Measurements from ENCODE around the gene OSBPL10. TPM values are rescaled to one million over a fixed set of nuclear protein-coding genes. Genes with fewer than 3 reads are reported as not detected.

OSBPL10 gene
- total RNA-seq, 1 donor from 2014 or later = 8.4 TPM

GRCh38 chr3:31988271-31988670 is 7.2 kb upstream of the OSBPL10 start:
- no peak overlapping the region for H3K4me3 Mint-ChIP-seq
- H3K4me1 Mint-ChIP-seq = no peaks in the 10 kb centered on the region
- no peak overlapping the region for H3K4me3 ChIP-seq
- no peaks in the 10 kb centered on the region for H3K36me3 ChIP-seq
- H3K27ac ChIP-seq = no peak overlapping the region
- no peak overlapping the region for H3K4me2 ChIP-seq
- no peaks in the 10 kb centered on the region for H4K20me1 ChIP-seq (ENCODE audit: low read depth)
- H3K9me3 ChIP-seq (ENCODE audit: low read depth) = peaks cover 9% of the 10 kb centered on the region
- H2AFZ ChIP-seq (replicated peaks) = no peak overlapping the region
- no peaks in the 10 kb centered on the region for H3K79me2 ChIP-seq (ENCODE audit: low read depth)
- peaks cover 4% of the 10 kb centered on the region for H3K27me3 Mint-ChIP-seq (ENCODE audit: insufficient read depth, low read depth)
- H3F3A ChIP-seq (ENCODE audit: low read depth) = no peaks in the 10 kb centered on the region
- no peaks in the 10 kb centered on the region for H3K4me1 ChIP-seq
- peaks cover 8% of the 10 kb centered on the region for H3K9me3 Mint-ChIP-seq
- no peaks in the 10 kb centered on the region for H3K27me3 ChIP-seq
- no peaks in the 10 kb centered on the region for H3K36me3 Mint-ChIP-seq
- TF ChIP-seq CTCF (IDR thresholded peaks at IDR 0.05) (no peak), EZH2 (IDR thresholded peaks at IDR 0.05) (no peak), EZH2phosphoT487 (IDR thresholded peaks at IDR 0.05) (no peak)
- no peak overlapping the region for H3K27ac Mint-ChIP-seq
- DNase-seq (ENCODE audit: low spot score) = no peak
- no peak overlapping the region for H3K9ac ChIP-seq

- no peak for DNase-seq (ENCODE audit: low spot score)
- H3K9me3 Mint-ChIP-seq = no peaks in the 10 kb centered on the region
- no peak overlapping the region for H3K27ac Mint-ChIP-seq
- Histone ChIP-seq H3K9me3 (ENCODE audit: low read depth) (peaks cover 4% of the 10 kb centered on the region), H3K4me2 (no peak overlapping the region), H3K4me1 (no peaks in the 10 kb centered on the region), H4K20me1 (ENCODE audit: low read depth) (no peaks in the 10 kb centered on the region), H3K27ac (no peak overlapping the region), H3K4me3 (no peak overlapping the region), H2AFZ (replicated peaks) (no peak overlapping the region), H3K36me3 (no peaks in the 10 kb centered on the region), H3F3A (ENCODE audit: low read depth) (peaks cover 18% of the 10 kb centered on the region), H3K79me2 (ENCODE audit: low read depth) (no peaks in the 10 kb centered on the region), H3K27me3 (peaks cover 19% of the 10 kb centered on the region), H3K9ac (no peak overlapping the region)
- no peaks in the 10 kb centered on the region for H3K36me3 Mint-ChIP-seq
- TF ChIP-seq EZH2 (IDR thresholded peaks at IDR 0.05) (no peak), CTCF (IDR thresholded peaks at IDR 0.05) (no peak), EZH2phosphoT487 (IDR thresholded peaks at IDR 0.05) (no peak)
- no peaks in the 10 kb centered on the region for H3K4me1 Mint-ChIP-seq
- no peak overlapping the region for H3K4me3 Mint-ChIP-seq
- peaks cover 10% of the 10 kb centered on the region for H3K27me3 Mint-ChIP-seq (ENCODE audit: insufficient read depth, low read depth)
These were observed 4.8 kb upstream of the OSBPL10 start for GRCh38 chr3:31985831-31986230.

- Histone ChIP-seq H3K4me3 (no peak overlapping the region), H3K36me3 (no peaks in the 10 kb centered on the region), H3K9ac (no peak overlapping the region), H3K4me2 (no peak overlapping the region), H3K27ac (no peak overlapping the region), H3K9me3 (ENCODE audit: low read depth) (no peaks in the 10 kb centered on the region), H4K20me1 (ENCODE audit: low read depth) (no peaks in the 10 kb centered on the region), H3K4me1 (no peaks in the 10 kb centered on the region), H3F3A (ENCODE audit: low read depth) (peaks cover 23% of the 10 kb centered on the region), H3K27me3 (peaks cover 30% of the 10 kb centered on the region), H2AFZ (replicated peaks) (no peak overlapping the region), H3K79me2 (ENCODE audit: low read depth) (no peaks in the 10 kb centered on the region)
- Mint-ChIP-seq H3K36me3 (no peaks in the 10 kb centered on the region), H3K27ac (no peak overlapping the region), H3K27me3 (ENCODE audit: insufficient read depth, low read depth) (peaks cover 19% of the 10 kb centered on the region), H3K4me3 (no peak overlapping the region), H3K9me3 (no peaks in the 10 kb centered on the region), H3K4me1 (peaks cover 4% of the 10 kb centered on the region)
- TF ChIP-seq CTCF (IDR thresholded peaks at IDR 0.05) (no peak), EZH2 (IDR thresholded peaks at IDR 0.05) (no peak), EZH2phosphoT487 (IDR thresholded peaks at IDR 0.05) (no peak)
- no peak for DNase-seq (ENCODE audit: low spot score)
These were observed 3.3 kb upstream of the OSBPL10 start for GRCh38 chr3:31984321-31984720.

Data from neural progenitor cell (in vitro differentiated cells).